GM12878 (cell line): ENCODE data around the gene HDGF. TPM values are rescaled to one million over a fixed set of nuclear protein-coding genes. Genes with fewer than 3 reads are reported as not detected.

Experiments used
- ATAC-seq: fragments of 200-7000 bp; cut with Tn5 transposase; 3 replicates; pipeline ENCODE4 v1.9.1; 2020; ENCODE audit warnings: mild to moderate bottlenecking, moderate library complexity
- BruUV-seq: library from RNA; stranded (reverse); fragments of 400-500 nt; replicated peaks from 2 replicates; lab custom pipeline; 2021; lab: Mats Ljungman, UMichigan
- CTCF ChIA-PET: fragments of 300-600 bp; sonication (Branson Sonifier 250); formaldehyde crosslinking; extraction: SDS; loops from one replicate; lab custom pipeline; 2021; ENCODE audit warnings: inconsistent platforms; lab: Yijun Ruan, JAX
- POLR2A ChIA-PET: fragments of 350-600 bp; formaldehyde crosslinking; extraction: SDS; loops from one replicate; lab custom pipeline; 2021; ENCODE audit warnings: inconsistent platforms; lab: Charles Lee
- RAD21 ChIA-PET: fragments of 300-600 bp; sonication (Branson Sonifier 250); formaldehyde crosslinking; loops from one replicate; lab custom pipeline; 2023; ENCODE audit warnings: antibody characterized with exemption; ENCODE audit not compliant: unreplicated experiment; lab: Charles Lee
- SMC1A ChIA-PET: fragments of 300-600 bp; sonication (Branson Sonifier 250); formaldehyde crosslinking; loops from one replicate; lab custom pipeline; 2023; ENCODE audit not compliant: unreplicated experiment, uncharacterized antibody; lab: Charles Lee
- DNase-seq: peaks from one replicate; pipeline ENCODE4 v3.0.0-alpha.2; 2011; ENCODE audit warnings: low read depth, low spot score
- FAIRE-seq: peaks from 3 replicates; lab custom pipeline; 2011; peaks lifted over from hg19 to GRCh38; lab: Jason Lieb, UNC
- H2AFZ ChIP-seq: 2 replicates; pipeline ENCODE4 v1.6.0; 2011; ENCODE audit warnings: low read depth, low read length, control low read depth; ENCODE audit not compliant: control insufficient read depth
- H3K27ac ChIP-seq: 2 replicates; pipeline ENCODE4 v1.5.1; 2011; ENCODE audit warnings: control low read depth; ENCODE audit not compliant: control insufficient read depth, insufficient read depth
- H3K27me3 ChIP-seq, 2 experiments: replicated peaks in 1 of 2; 2 replicates each; pipeline versions ENCODE4 v1.6.0 to v1.6.1; 2011; ENCODE audit warnings: low read length in 1 of 2; ENCODE audit not compliant: control insufficient read depth in 2 of 2, insufficient read depth in 2 of 2
- H3K36me3 ChIP-seq, 2 experiments: 2 replicates each; pipeline ENCODE4 v1.5.1; 2011; ENCODE audit warnings: low read length in 1 of 2; ENCODE audit not compliant: control insufficient read depth in 2 of 2, insufficient read depth in 2 of 2
- H3K4me1 ChIP-seq: 2 replicates; pipeline ENCODE4 v1.6.1; 2011; ENCODE audit warnings: mild to moderate bottlenecking, low read length, moderate library complexity, mixed read lengths; ENCODE audit not compliant: control insufficient read depth, insufficient read depth
- H3K4me2 ChIP-seq: 2 replicates; pipeline ENCODE4 v1.6.0; 2011; ENCODE audit warnings: control low read depth; ENCODE audit not compliant: control insufficient read depth, insufficient read depth
- H3K4me3 ChIP-seq: fragments of 200-600 bp; sonication (generic); 2 replicates; pipeline ENCODE4 v1.5.1; 2016
- H3K79me2 ChIP-seq: 2 replicates; pipeline ENCODE4 v1.6.0; 2011; ENCODE audit warnings: low read length; ENCODE audit not compliant: control insufficient read depth, insufficient read depth
- H3K9ac ChIP-seq: 2 replicates; pipeline ENCODE4 v1.8.0; 2011; ENCODE audit warnings: low read length, control low read depth, mixed read lengths; ENCODE audit not compliant: control insufficient read depth, insufficient read depth
- H3K9me3 ChIP-seq: replicated peaks from 3 replicates; pipeline ENCODE4 v1.5.1; 2011; ENCODE audit warnings: mild to moderate bottlenecking, low read length; ENCODE audit not compliant: control insufficient read depth, insufficient read depth
- H4K20me1 ChIP-seq: 2 replicates; pipeline ENCODE4 v1.6.0; 2011; ENCODE audit not compliant: control insufficient read depth, insufficient read depth
- HDGF ChIP-seq: fragments of 450-650 bp; IDR thresholded peaks from 2 replicates; pipeline ENCODE4 v1.6.1; 2016; ENCODE audit warnings: antibody characterized with exemption
- RAD51 ChIP-seq: fragments of 450-650 bp; IDR thresholded peaks from 2 replicates; pipeline ENCODE4 v1.6.1; 2016; ENCODE audit warnings: moderate library complexity, mild to moderate bottlenecking, inconsistent platforms
- USF1 ChIP-seq: IDR thresholded peaks from 2 replicates; pipeline ENCODE4 v1.6.1; 2011; ENCODE audit warnings: borderline replicate concordance, low read depth, mild to moderate bottlenecking, moderate library complexity, mixed read lengths, low read length; ENCODE audit not compliant: insufficient read depth; ENCODE audit errors: extremely low read length
- ZNF687 ChIP-seq: fragments of 450-650 bp; IDR thresholded peaks from 2 replicates; pipeline ENCODE4 v1.6.1; 2017; ENCODE audit warnings: mild to moderate bottlenecking, moderate library complexity
- WGBS: methylation state at CpG from one replicate; pipeline ENCODE4 v1.1.6; 2016; ENCODE audit warnings: low lambda C conversion rate; ENCODE audit not compliant: insufficient replicate concordance, insufficient coverage; ENCODE audit errors: missing lambda C conversion rate; 5-methylcytosine and 5-hydroxymethylcytosine counted together
- in situ Hi-C: fragments of 300-500 bp; cut with MboI; formaldehyde crosslinking; loops from 9 replicates; pipeline ENCODE4 v1.14.3; 2018; ENCODE audit warnings: mixed read lengths
- intact Hi-C: fragments of 100-400 bp; cut with micrococcal nuclease; formaldehyde crosslinking; loops from one replicate; pipeline ENCODE4 v1.14.2; 2022; ENCODE audit not compliant: unreplicated experiment
- polyA plus RNA-seq, 11 experiments: library from polyadenylated mRNA; depleted of rRNA in 4 of 11; unstranded in 6 of 11; stranded (reverse) in 5 of 11; fragments of >200 nt; fragmentation: Nextera tagmentation in 4 of 11; fragmentation: Illumina TruSeq in 1 of 11; extraction: Ambion mirVana in 4 of 11; extraction: Trizol in 1 of 11; gene quantifications; 1 replicate in 1 of 11; 2 replicates in 10 of 11; pipeline versions ENCODE4 v1.2.1 to v1.2.3, GENCODE V29; 2011 to 2016; ENCODE audit warnings: inconsistent platforms in 2 of 11, missing spikeins in 2 of 11, low read depth in 1 of 11
- total RNA-seq, 4 experiments: library from RNA; depleted of rRNA in 3 of 4; stranded (reverse); fragments of >200 nt in 3 of 4; fragmentation: Illumina TruSeq in 1 of 4; extraction: Trizol in 1 of 4; gene quantifications; 2 replicates each; pipeline versions ENCODE4 v1.2.1 to v1.2.3, GENCODE V29; 2013 to 2021
- TF ChIP-seq, protein P1 (sequence below): IDR thresholded peaks from 2 replicates; pipeline ENCODE4 v1.6.1; 2012; ENCODE audit warnings: improper control_type of control experiment, low read depth, low read length; ENCODE audit not compliant: insufficient replicate concordance
- TF ChIP-seq, protein P2 (sequence below): IDR thresholded peaks from 2 replicates; pipeline ENCODE4 v1.6.1; 2011; ENCODE audit warnings: low read depth, low read length, improper control_type of control experiment, borderline replicate concordance

HDGF gene
- total and polyA plus RNA-seq, 10 of the 15 experiments (the other 5 are each of a cell fraction or from before 2014, with no cell fraction given), result 28.3 to 372 (median 209) TPM

DNA sequence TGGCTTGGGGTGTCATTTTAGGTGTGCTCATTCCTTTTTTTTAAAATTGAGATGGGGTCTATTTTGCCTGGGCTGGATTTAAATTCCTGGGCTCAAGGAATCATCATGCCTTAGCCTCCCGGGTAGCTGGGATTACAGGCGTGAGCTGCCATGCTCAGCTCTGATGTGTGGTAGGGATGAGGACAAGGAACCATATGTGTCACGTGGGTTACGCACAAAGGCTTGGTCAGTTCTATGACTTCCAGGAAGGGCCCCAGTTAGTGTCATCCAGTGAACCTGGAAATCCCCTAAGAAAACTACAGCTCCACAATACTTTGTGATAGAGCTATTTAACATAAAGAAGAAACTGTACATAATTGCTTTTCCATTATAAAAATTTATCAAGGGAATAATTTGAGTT lies 29.9 kb downstream of the HDGF start:
- no peak overlapping the region for H2AFZ ChIP-seq
- H3K9me3 ChIP-seq, result no peaks in the 10 kb centered on the region
- peaks cover 16 to 39% of the 10 kb centered on the region in 2 experiments for H3K36me3 ChIP-seq
- CTCF ChIA-PET, result interaction anchor here (0.6 to 11.2 kb wide), 16 partner anchors 9 to 169 kb away, joined by 3 to 433 read pairs (median 5); partner anchors contain the start of genes CRABP2, NAXE and NTRK1
- H3K27ac ChIP-seq, result peak overlapping the region; percentile 72
- RAD21 ChIA-PET, result interaction anchor here (0.5 to 1.7 kb wide), 11 partner anchors 14 to 319 kb away, joined by 3 to 16 read pairs (median 4); partner anchors contain the start of gene MRPL24
- in situ Hi-C loops, result no loop called here
- peak; percentile 58 for ATAC-seq
- SMC1A ChIA-PET, result interaction anchor here (0.7 to 10.0 kb wide), 7 partner anchors 9 to 139 kb away, joined by 3 to 168 read pairs (median 4); partner anchors contain the start of gene NTRK1
- TF ChIP-seq, protein P1, sequence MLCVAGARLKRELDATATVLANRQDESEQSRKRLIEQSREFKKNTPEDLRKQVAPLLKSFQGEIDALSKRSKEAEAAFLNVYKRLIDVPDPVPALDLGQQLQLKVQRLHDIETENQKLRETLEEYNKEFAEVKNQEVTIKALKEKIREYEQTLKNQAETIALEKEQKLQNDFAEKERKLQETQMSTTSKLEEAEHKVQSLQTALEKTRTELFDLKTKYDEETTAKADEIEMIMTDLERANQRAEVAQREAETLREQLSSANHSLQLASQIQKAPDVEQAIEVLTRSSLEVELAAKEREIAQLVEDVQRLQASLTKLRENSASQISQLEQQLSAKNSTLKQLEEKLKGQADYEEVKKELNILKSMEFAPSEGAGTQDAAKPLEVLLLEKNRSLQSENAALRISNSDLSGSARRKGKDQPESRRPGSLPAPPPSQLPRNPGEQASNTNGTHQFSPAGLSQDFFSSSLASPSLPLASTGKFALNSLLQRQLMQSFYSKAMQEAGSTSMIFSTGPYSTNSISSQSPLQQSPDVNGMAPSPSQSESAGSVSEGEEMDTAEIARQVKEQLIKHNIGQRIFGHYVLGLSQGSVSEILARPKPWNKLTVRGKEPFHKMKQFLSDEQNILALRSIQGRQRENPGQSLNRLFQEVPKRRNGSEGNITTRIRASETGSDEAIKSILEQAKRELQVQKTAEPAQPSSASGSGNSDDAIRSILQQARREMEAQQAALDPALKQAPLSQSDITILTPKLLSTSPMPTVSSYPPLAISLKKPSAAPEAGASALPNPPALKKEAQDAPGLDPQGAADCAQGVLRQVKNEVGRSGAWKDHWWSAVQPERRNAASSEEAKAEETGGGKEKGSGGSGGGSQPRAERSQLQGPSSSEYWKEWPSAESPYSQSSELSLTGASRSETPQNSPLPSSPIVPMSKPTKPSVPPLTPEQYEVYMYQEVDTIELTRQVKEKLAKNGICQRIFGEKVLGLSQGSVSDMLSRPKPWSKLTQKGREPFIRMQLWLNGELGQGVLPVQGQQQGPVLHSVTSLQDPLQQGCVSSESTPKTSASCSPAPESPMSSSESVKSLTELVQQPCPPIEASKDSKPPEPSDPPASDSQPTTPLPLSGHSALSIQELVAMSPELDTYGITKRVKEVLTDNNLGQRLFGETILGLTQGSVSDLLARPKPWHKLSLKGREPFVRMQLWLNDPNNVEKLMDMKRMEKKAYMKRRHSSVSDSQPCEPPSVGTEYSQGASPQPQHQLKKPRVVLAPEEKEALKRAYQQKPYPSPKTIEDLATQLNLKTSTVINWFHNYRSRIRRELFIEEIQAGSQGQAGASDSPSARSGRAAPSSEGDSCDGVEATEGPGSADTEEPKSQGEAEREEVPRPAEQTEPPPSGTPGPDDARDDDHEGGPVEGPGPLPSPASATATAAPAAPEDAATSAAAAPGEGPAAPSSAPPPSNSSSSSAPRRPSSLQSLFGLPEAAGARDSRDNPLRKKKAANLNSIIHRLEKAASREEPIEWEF, result no peak
- TF ChIP-seq ZNF687 (peak; percentile 23; the same call in 1 of the 2 replicates), USF1 (peak; percentile 11), RAD51 (peak; percentile 87), HDGF (peak; percentile 19; the same call in 1 of the 2 replicates)
- TF ChIP-seq, protein P2, sequence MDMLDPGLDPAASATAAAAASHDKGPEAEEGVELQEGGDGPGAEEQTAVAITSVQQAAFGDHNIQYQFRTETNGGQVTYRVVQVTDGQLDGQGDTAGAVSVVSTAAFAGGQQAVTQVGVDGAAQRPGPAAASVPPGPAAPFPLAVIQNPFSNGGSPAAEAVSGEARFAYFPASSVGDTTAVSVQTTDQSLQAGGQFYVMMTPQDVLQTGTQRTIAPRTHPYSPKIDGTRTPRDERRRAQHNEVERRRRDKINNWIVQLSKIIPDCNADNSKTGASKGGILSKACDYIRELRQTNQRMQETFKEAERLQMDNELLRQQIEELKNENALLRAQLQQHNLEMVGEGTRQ, result peak; percentile 39
- TF ChIP-seq, all 136 proteins: peak for 5
- H3K4me3 ChIP-seq, result no peak overlapping the region
- DNase-seq (no peak), FAIRE-seq (no peak)
- H3K9ac ChIP-seq, result peak overlapping the region; percentile 15; the same call in 1 of the 2 replicates
- peaks cover 7% of the 10 kb centered on the region for H4K20me1 ChIP-seq
- H3K4me2 ChIP-seq, result no peak overlapping the region
- intact Hi-C loops, result loop anchor here (10.0 kb wide), 2 partner anchors 57 to 97 kb away; no protein-coding TSS in a partner anchor
- no peaks in the 10 kb centered on the region for H3K27me3 ChIP-seq
- 29% methylated on average over 4 of the region's 4 CpGs for WGBS
- H3K4me1 ChIP-seq, result peaks cover 16% of the 10 kb centered on the region
- no TSS peak for BruUV-seq
- POLR2A ChIA-PET, result interaction anchor here (0.6 to 0.8 kb wide), 2 partner anchors 8 to 213 kb away, joined by 3 to 4 read pairs; no protein-coding TSS in a partner anchor
- H3K79me2 ChIP-seq, result peaks cover 51% of the 10 kb centered on the region
